Uterus (tissue), 2 donors: ENCODE measurements around the gene PMPCB.

Experiments
- POLR2A ChIP-seq, 2 donors: fragments of 450-650 bp; IDR thresholded peaks; one replicate each; pipeline ENCODE4 v1.6.1; 2016; ENCODE audit warnings: antibody characterized with exemption in 2 of 2, mild to moderate bottlenecking in 1 of 2, moderate library complexity in 1 of 2
- TF ChIP-seq, protein P1 (sequence below), 4 experiments: fragments of 200-600 bp in 2 of 4; fragments of 450-650 bp in 2 of 4; sonication (generic) in 2 of 4; IDR thresholded peaks; one replicate each; pipeline ENCODE4 v1.5.1; 2016 to 2019; ENCODE audit warnings: antibody characterized with exemption in 4 of 4, mild to moderate bottlenecking in 2 of 4, moderate library complexity in 1 of 4

DNA sequence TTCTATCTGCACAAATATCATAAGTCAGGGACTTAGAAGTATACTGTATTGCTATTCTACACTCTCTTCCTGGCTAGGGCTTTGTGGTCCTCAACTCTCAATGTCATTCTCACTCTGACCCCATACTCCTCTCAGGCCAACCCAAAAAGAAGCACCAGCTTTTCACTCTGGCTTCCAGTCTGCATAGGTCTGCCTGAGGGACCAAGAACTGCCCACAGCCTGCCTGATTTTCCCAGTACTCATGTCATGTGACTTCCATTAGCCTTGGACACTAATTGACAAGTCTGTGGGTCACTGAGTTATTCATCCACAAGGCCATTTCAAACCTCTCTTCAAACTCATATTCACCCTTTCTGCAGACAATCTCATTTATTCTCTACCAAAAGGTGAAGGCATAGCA is 19.8 kb downstream of the PMPCB start:
- no peak for TF ChIP-seq POLR2A (IDR thresholded peaks at IDR 0.05)
- TF ChIP-seq, protein P1, sequence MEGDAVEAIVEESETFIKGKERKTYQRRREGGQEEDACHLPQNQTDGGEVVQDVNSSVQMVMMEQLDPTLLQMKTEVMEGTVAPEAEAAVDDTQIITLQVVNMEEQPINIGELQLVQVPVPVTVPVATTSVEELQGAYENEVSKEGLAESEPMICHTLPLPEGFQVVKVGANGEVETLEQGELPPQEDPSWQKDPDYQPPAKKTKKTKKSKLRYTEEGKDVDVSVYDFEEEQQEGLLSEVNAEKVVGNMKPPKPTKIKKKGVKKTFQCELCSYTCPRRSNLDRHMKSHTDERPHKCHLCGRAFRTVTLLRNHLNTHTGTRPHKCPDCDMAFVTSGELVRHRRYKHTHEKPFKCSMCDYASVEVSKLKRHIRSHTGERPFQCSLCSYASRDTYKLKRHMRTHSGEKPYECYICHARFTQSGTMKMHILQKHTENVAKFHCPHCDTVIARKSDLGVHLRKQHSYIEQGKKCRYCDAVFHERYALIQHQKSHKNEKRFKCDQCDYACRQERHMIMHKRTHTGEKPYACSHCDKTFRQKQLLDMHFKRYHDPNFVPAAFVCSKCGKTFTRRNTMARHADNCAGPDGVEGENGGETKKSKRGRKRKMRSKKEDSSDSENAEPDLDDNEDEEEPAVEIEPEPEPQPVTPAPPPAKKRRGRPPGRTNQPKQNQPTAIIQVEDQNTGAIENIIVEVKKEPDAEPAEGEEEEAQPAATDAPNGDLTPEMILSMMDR (IDR thresholded peaks at IDR 0.05): no peak
